ENCODE measurements around the gene THAP11.

Gene THAP11

GRCh38 chr16:67841816-67842508 lies at the start of gene THAP11:
TSS of gene THAP11 (plus strand) at chr16:67842320. CDS start at chr16:67842555, 235 bp downstream.
- peak; percentile 84 for DNase-seq (ENCODE audit: low read depth)

GRCh38 chr16:67796099-67796718 lies 45.9 kb upstream of the THAP11 start:
- no peak for DNase-seq (ENCODE audit: low read depth)

- DNase-seq (ENCODE audit: low read depth), result no peak
Measured at GRCh38 chr16:67800338-67800926, 41.7 kb upstream of the THAP11 start.

- DNase-seq (ENCODE audit: low read depth), result no peak
Measured at GRCh38 chr16:67801241-67801640, 40.9 kb upstream of the THAP11 start.

- no peak for DNase-seq (ENCODE audit: low read depth)
Measured at GRCh38 chr16:67801883-67802282, 40.2 kb upstream of the THAP11 start.

- no peak for DNase-seq (ENCODE audit: low read depth)
Measured at GRCh38 chr16:67803894-67804293, 38.2 kb upstream of the THAP11 start.

GRCh38 chr16:67804853-67805542 lies 37.1 kb upstream of the THAP11 start:
- DNase-seq (ENCODE audit: low read depth), result no peak

- no peak for DNase-seq (ENCODE audit: low read depth)
Measured at GRCh38 chr16:67805718-67806427, 36.2 kb upstream of the THAP11 start.

GRCh38 chr16:67806428-67807147 lies 35.5 kb upstream of the THAP11 start, which contains the start of the genes RANBP10 and TSNAXIP1:
TSS of gene RANBP10 (minus strand) at chr16:67806560. CDS start at chr16:67806536, 24 bp downstream.
TSS of gene TSNAXIP1 (plus strand) at chr16:67806889. CDS start at chr16:67807150, 261 bp downstream.
- peak; percentile 89 for DNase-seq (ENCODE audit: low read depth)

GRCh38 chr16:67807148-67807682 lies 34.9 kb upstream of the THAP11 start:
- DNase-seq (ENCODE audit: low read depth), result no peak

GRCh38 chr16:67811899-67812298 lies 30.2 kb upstream of the THAP11 start:
- DNase-seq (ENCODE audit: low read depth), result no peak

- no peak for DNase-seq (ENCODE audit: low read depth)
Measured at GRCh38 chr16:67814567-67814966, 27.6 kb upstream of the THAP11 start.

GRCh38 chr16:67820608-67821259 lies 21.4 kb upstream of the THAP11 start:
- no peak for DNase-seq (ENCODE audit: low read depth)

- no peak for DNase-seq (ENCODE audit: low read depth)
Measured at GRCh38 chr16:67822511-67822910, 19.6 kb upstream of the THAP11 start.

GRCh38 chr16:67825119-67825518 lies 17.0 kb upstream of the THAP11 start:
- DNase-seq (ENCODE audit: low read depth), result no peak

- DNase-seq (ENCODE audit: low read depth), result no peak
Measured at GRCh38 chr16:67825906-67826305, 16.2 kb upstream of the THAP11 start.

- DNase-seq (ENCODE audit: low read depth), result no peak
Measured at GRCh38 chr16:67828651-67829050, 13.5 kb upstream of the THAP11 start.

- DNase-seq (ENCODE audit: low read depth), result no peak
Measured at GRCh38 chr16:67833030-67833414, 9.1 kb upstream of the THAP11 start.

GRCh38 chr16:67833415-67834241 lies 8.5 kb upstream of the THAP11 start:
- peak; percentile 86 for DNase-seq (ENCODE audit: low read depth)

- DNase-seq (ENCODE audit: low read depth), result no peak
Measured at GRCh38 chr16:67834242-67834614, 7.9 kb upstream of the THAP11 start.

Measured in stimulated activated CD8-positive, alpha-beta memory T cell treated with anti-CD3 and anti-CD28 coated beads, Interleukin-7, amount 100 ng/mL, for 24 hours (primary cell).